A204.1 (cell line): ENCODE data around the gene SIGLEC9.

Experiments used
- FAIRE-seq: peaks from 2 replicates; lab custom pipeline; 2012; peaks lifted over from hg19 to GRCh38; lab: Jason Lieb, UNC

SIGLEC9 gene

DNA sequence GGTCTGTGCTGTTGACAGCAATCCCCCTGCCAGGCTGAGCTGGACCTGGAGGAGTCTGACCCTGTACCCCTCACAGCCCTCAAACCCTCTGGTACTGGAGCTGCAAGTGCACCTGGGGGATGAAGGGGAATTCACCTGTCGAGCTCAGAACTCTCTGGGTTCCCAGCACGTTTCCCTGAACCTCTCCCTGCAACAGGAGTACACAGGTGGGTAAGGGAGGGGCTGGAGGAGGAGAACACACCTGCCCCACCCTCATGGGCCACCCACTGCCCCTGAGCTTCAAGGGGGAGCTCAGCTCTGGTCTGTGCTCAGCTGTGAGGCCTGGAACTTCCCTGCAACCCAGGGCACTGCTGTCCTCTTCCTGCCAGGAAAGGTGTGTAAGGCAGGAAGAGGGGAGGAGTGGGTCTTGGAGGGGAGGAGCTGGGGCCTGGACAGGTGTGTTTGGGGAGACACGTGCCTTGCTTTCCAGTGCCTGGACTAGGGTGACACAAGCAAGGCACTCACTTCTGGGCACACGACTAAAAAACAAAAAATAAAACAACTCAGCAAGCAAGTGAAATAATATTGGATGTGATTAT lies 21.3 kb downstream of the SIGLEC9 start:
- no peak for FAIRE-seq

DNA sequence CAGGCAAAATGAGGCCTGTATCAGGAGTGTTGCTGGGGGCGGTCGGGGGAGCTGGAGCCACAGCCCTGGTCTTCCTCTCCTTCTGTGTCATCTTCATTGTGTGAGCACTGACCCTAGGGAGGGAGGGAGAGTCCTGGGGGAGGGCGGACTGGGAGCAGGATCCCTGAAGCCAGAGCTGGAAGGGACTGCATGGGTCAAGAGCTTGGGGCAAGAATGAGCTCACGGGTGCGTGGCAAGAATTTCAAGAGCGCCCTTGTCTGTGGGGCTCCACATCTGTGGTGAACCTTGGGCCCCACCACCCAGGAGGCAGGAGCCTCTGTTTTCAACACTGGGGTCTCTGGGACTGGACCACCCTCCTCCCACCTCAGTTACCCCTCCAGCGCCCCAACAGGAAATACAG lies 22.0 kb downstream of the SIGLEC9 start:
- no peak for FAIRE-seq

GRCh38 chr19:51147663-51148062 lies 23.0 kb downstream of the SIGLEC9 start:
- no peak for FAIRE-seq

GRCh38 chr19:51148580-51148979 lies 23.9 kb downstream of the SIGLEC9 start:
- no peak for FAIRE-seq

GRCh38 chr19:51150627-51151026 lies 25.9 kb downstream of the SIGLEC9 start:
- FAIRE-seq, result no peak

DNA sequence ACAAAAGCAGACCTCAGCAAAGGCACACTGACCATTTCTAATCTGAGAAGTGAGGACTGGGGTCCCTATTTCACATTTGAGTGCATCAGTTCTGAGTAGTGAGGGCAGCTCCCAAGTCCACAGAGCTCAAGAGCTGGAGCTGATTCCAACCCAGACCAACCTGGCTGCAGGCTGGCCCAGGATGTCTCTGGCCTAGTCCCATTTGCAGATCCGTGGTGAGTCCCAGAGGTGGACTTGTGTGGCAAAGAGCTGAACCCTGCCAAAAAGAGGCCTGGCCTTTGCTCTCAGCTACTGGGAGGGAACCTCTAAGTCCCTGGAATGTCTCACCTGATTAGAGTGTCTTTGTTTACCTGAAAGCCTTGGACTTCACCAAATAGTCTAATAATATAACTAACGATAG lies 32.0 kb downstream of the SIGLEC9 start:
- FAIRE-seq, result no peak

DNA sequence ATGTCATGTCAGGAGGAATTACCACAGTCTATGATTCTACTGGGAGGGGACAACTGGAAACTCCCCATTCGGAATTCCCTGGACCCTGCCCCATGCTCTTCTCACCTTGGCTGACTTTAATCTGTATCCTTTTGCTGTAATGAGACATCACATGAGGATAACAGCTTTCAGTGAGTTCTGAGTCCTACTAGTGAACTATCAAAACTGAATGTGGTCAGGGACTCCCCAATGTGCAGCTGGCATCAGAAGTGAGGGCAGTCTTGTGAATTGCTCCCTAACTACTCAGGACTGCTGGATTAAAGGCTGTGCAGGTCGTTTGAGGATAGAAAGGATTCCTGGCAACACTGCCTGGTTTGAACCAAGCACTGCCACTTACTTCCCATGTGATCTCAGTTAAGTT lies 32.6 kb downstream of the SIGLEC9 start:
- no peak for FAIRE-seq

- FAIRE-seq, result no peak
Observed at GRCh38 chr19:51158474-51159129, 33.9 kb downstream of the SIGLEC9 start.

DNA sequence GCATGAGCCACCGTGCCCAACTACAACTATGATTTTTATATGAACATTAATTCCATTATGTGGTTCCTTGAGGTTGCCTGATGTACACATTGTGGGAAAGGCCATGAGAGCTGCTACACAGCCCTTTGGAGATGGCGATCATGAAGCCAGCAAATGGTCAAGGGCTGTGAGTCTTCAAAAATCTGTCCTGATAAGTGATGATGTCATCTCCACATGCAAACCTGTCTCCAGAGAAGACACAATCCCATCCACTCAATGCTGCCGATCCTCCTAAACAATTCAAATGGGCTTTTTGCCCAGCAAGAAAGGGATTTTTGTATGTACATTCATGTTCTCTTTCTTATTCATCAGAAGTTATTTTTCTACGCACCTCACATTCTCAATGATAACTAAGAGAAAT lies 35.0 kb downstream of the SIGLEC9 start:
- FAIRE-seq, result no peak

GRCh38 chr19:51161266-51161665 lies 36.6 kb downstream of the SIGLEC9 start:
- FAIRE-seq, result no peak

GRCh38 chr19:51161867-51162496 lies 37.3 kb downstream of the SIGLEC9 start:
- no peak for FAIRE-seq

DNA sequence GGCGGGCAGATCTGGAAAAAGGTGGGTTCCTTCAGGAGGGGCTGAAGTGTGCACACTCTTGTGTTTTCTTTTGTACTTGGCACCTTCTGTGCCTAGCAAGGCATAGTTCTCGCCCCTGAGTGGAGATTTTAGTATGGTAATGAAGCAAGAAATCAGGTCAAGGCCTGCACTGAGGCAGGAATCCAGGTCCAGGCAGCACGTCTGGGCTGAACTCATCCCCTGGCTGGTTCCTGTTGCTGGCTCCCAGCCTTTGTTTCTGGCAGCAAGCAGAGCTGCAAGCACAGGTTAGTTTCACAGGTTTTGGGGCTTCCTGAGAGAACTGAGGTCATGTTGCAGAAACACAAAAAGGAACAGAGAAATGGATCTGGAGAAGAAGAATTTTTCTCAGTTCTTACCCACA lies 38.6 kb downstream of the SIGLEC9 start:
- no peak for FAIRE-seq

DNA sequence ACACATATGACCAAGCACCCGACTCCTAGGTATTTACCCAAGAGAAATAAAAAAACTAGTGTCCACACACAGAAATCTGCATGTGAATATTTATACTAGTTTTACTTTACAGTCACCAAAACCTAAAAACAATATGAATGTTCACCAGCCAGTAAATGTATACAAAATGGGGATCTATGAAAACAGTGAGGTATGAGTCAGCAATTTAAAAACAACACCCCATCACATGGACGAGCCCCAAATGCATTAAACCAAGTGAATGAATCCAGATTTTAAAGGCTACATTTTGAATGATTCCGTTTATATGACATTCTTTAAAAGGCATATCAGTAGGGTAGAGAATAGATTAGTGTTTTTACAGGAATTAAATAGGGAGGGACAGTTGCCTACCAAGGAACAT lies 39.5 kb downstream of the SIGLEC9 start:
- no peak for FAIRE-seq

DNA sequence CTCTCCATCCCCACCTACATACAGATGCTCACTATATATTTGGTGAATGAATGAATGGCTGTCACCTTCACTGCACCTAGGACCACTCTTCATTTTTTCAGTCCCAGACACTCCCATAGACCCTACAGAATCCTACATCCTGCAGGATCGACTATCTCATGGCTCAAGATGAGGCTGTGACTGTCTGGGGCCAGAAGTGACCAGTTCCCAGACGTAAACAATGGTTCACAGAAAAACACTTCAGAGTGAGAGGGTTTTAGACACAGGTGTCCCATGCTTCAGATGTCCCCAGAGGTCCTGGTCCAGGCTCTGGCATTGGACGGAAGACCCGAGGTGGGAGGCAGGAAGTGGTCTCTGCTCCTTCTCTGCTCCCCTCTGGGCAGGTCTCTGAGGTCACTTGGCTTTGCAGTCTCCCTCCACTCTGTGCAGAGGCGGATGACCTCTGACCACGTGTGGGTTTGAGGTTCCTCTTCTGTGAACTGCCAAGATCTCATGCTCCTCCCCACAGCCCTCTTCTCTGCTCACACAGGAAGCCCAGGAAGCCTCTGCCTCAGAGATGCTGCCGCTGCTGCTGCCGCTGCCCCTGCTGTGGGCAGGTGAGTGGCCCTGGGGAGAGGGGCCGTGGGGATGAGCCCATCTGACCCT lies 42.3 kb downstream of the SIGLEC9 start:
- FAIRE-seq, result no peak

GRCh38 chr19:51168564-51169282 lies 44.0 kb downstream of the SIGLEC9 start:
- no peak for FAIRE-seq

- FAIRE-seq, result peak; percentile 65
Observed at GRCh38 chr19:51169283-51169918, 44.7 kb downstream of the SIGLEC9 start.

- FAIRE-seq, result no peak
Observed at GRCh38 chr19:51172223-51172622, 47.5 kb downstream of the SIGLEC9 start.

DNA sequence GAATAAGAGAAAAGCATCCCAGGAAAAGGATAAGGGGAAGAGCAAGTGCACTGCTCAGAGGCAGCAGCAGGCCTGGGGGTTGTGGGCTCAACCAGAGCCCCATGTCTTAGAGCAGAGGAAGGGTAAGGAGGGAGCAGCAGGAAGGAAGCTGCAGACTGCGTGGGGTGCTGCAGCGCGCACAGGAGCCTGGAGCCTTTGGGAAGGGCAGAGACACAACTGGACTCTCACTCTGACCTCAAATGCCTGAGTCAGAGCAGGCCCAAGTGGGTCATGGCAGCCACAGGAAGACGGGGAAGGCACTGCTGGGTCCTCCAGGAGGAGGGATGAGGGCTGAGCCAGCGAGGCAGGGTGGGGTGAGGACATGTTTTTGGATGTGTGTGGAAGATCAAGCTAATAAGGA lies 49.0 kb downstream of the SIGLEC9 start:
- no peak for FAIRE-seq

DNA sequence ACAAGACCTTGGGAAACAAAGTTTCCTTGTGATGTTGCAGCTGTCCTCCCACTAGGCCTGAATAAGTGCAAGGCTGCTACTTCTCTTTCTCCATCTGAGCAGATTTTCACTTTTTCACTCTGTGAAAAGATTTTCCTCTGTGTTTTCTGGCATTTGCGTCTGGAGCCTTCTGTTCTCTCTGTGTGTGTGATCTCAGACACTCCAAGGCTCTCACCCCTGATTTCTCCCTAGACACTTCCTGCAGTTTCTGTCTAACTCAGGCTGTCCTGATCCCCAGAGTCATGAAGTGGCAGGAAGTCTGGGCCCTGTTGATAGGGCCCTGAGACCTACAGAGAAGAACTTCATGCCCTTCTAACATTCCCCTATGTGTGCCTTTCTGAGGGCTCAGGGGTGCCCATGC lies 54.5 kb downstream of the SIGLEC9 start:
- no peak for FAIRE-seq
